ENCODE measurements around the gene TANC1.

DNA sequence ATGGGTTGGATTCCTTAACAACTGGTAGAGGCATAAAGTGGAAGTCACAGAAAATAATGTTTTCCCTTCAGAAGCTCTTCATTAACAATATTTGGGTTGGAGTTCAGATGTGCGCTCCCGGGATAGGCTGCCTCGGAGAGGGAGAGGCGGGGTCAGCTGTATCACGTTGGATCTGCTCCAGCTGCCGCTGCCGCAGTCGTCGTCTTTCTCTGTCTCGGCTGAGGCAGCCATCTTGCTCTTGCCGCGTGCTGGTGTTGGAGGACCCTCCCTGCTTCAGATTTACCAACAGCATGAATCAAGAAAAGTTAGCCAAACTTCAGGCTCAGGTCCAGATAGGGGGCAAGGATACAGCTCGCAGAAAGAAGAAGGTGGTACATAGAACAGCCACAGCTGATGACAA is 35.1 kb downstream of the TANC1 start:
- TF ChIP-seq, protein P1, sequence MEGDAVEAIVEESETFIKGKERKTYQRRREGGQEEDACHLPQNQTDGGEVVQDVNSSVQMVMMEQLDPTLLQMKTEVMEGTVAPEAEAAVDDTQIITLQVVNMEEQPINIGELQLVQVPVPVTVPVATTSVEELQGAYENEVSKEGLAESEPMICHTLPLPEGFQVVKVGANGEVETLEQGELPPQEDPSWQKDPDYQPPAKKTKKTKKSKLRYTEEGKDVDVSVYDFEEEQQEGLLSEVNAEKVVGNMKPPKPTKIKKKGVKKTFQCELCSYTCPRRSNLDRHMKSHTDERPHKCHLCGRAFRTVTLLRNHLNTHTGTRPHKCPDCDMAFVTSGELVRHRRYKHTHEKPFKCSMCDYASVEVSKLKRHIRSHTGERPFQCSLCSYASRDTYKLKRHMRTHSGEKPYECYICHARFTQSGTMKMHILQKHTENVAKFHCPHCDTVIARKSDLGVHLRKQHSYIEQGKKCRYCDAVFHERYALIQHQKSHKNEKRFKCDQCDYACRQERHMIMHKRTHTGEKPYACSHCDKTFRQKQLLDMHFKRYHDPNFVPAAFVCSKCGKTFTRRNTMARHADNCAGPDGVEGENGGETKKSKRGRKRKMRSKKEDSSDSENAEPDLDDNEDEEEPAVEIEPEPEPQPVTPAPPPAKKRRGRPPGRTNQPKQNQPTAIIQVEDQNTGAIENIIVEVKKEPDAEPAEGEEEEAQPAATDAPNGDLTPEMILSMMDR (IDR thresholded peaks at IDR 0.05) = no peak
- no peak for TF ChIP-seq POLR2AphosphoS5 (IDR thresholded peaks at IDR 0.05; ENCODE audit: insufficient read depth in 1 of 2, low read depth in 1 of 2)

Data from vagina (tissue), 2 donors.